GM12878 (cell line): ENCODE measurements around the gene GOLGA5. TPM values are rescaled to one million over a fixed set of nuclear protein-coding genes. Genes with fewer than 3 reads are reported as not detected.

ENCODE experiments used
- ASH2L ChIP-seq: fragments of 300-600, 200-600 bp; sonication (generic); IDR thresholded peaks from 2 replicates; pipeline ENCODE4 v1.6.1; 2017; ENCODE audit warnings: low read depth, mild to moderate bottlenecking, borderline replicate concordance
- CBX5 ChIP-seq: sonication (generic); IDR thresholded peaks from 2 replicates; pipeline ENCODE4 v1.6.1; 2016; ENCODE audit warnings: low read depth, moderate library complexity, mild to moderate bottlenecking, inconsistent platforms
- DPF2 ChIP-seq: fragments of 450-650 bp; IDR thresholded peaks from 2 replicates; pipeline ENCODE4 v1.6.1; 2017; ENCODE audit warnings: mild to moderate bottlenecking
- E2F4 ChIP-seq: IDR thresholded peaks from 2 replicates; pipeline ENCODE4 v1.6.1; 2012; ENCODE audit warnings: low read depth, low read length, improper control_type of control experiment
- ELK1 ChIP-seq: IDR thresholded peaks from 2 replicates; pipeline ENCODE4 v1.6.1; 2012; ENCODE audit warnings: low read depth, low read length, improper control_type of control experiment
- HCFC1 ChIP-seq: fragments of 150-350 bp; IDR thresholded peaks from 2 replicates; pipeline ENCODE4 v1.6.1; 2014; ENCODE audit warnings: low read length
- KLF5 ChIP-seq: fragments of 450-650 bp; IDR thresholded peaks from 2 replicates; pipeline ENCODE4 v1.6.1; 2014; ENCODE audit warnings: mild to moderate bottlenecking; ENCODE audit not compliant: partially characterized antibody
- MAX ChIP-seq: IDR thresholded peaks from 2 replicates; pipeline ENCODE4 v1.6.1; 2012; ENCODE audit warnings: low read depth, low read length, improper control_type of control experiment
- MEF2A ChIP-seq: IDR thresholded peaks from 2 replicates; pipeline ENCODE4 v1.6.1; 2011; ENCODE audit warnings: low read depth, mild to moderate bottlenecking, low read length, moderate library complexity; ENCODE audit not compliant: insufficient read depth
- NFIC ChIP-seq: IDR thresholded peaks from 2 replicates; pipeline ENCODE4 v1.6.1; 2012; ENCODE audit warnings: low read depth, mild to moderate bottlenecking, inconsistent platforms, low read length, moderate library complexity
- RB1 ChIP-seq: fragments of 450-650 bp; formaldehyde crosslinking; IDR thresholded peaks from 2 replicates; pipeline ENCODE4 v1.6.1; 2017; ENCODE audit warnings: mild to moderate bottlenecking, borderline replicate concordance
- RFX5 ChIP-seq: IDR thresholded peaks from 2 replicates; pipeline ENCODE4 v1.6.1; 2011; ENCODE audit warnings: low read depth, low read length, improper control_type of control experiment
- RUNX3 ChIP-seq: IDR thresholded peaks from 2 replicates; pipeline ENCODE4 v1.6.1; 2012; ENCODE audit warnings: low read length, inconsistent platforms
- SKIL ChIP-seq: fragments of 450-650 bp; IDR thresholded peaks from 2 replicates; pipeline ENCODE4 v1.6.1; 2017; ENCODE audit warnings: mild to moderate bottlenecking, low read depth, inconsistent platforms; ENCODE audit not compliant: poor library complexity, severe bottlenecking
- SMARCA5 ChIP-seq: fragments of 450-650 bp; IDR thresholded peaks from 2 replicates; pipeline ENCODE4 v1.6.1; 2017; ENCODE audit warnings: mild to moderate bottlenecking
- SP1 ChIP-seq: IDR thresholded peaks from one replicate; pipeline ENCODE4 v1.6.1; 2011; ENCODE audit warnings: low read depth, low read length
- STAT1 ChIP-seq: fragments of 450-650 bp; conservative IDR thresholded peaks from 2 replicates; pipeline ENCODE4 v1.6.1; 2014; ENCODE audit warnings: antibody characterized with exemption, mild to moderate bottlenecking
- ZBTB33 ChIP-seq: fragments of 450-650 bp; IDR thresholded peaks from 2 replicates; pipeline ENCODE4 v1.6.1; 2017; ENCODE audit warnings: mild to moderate bottlenecking
- ZNF274 ChIP-seq: IDR thresholded peaks from one replicate; pipeline ENCODE4 v1.8.0; 2011; ENCODE audit not compliant: insufficient read length, insufficient read depth
- ZNF687 ChIP-seq: fragments of 450-650 bp; IDR thresholded peaks from 2 replicates; pipeline ENCODE4 v1.6.1; 2017; ENCODE audit warnings: mild to moderate bottlenecking, moderate library complexity
- polyA plus RNA-seq, 11 experiments: library from polyadenylated mRNA; depleted of rRNA in 4 of 11; unstranded in 6 of 11; stranded (reverse) in 5 of 11; fragments of >200 nt; fragmentation: Nextera tagmentation in 4 of 11; fragmentation: Illumina TruSeq in 1 of 11; extraction: Ambion mirVana in 4 of 11; extraction: Trizol in 1 of 11; gene quantifications; 1 replicate in 1 of 11; 2 replicates in 10 of 11; pipeline versions ENCODE4 v1.2.1 to v1.2.3, GENCODE V29; 2011 to 2016; ENCODE audit warnings: inconsistent platforms in 2 of 11, missing spikeins in 2 of 11, low read depth in 1 of 11
- total RNA-seq, 4 experiments: library from RNA; depleted of rRNA in 3 of 4; stranded (reverse); fragments of >200 nt in 3 of 4; fragmentation: Illumina TruSeq in 1 of 4; extraction: Trizol in 1 of 4; gene quantifications; 2 replicates each; pipeline versions ENCODE4 v1.2.1 to v1.2.3, GENCODE V29; 2013 to 2021

GOLGA5 gene
- total and polyA plus RNA-seq, 10 of the 15 experiments (the other 5 are each of a cell fraction or from before 2014, with no cell fraction given) = 10.9 to 30.1 (median 19.7) TPM

- peak; percentile 82 for TF ChIP-seq ZNF687
- peak; percentile 31; the same call in 1 of the 2 replicates for TF ChIP-seq RUNX3
- peak; percentile 75; the same call in 1 of the 2 replicates for TF ChIP-seq HCFC1
- TF ChIP-seq ZBTB33 = no peak
- TF ChIP-seq DPF2 = 0 out of 2 replicates have a peak, but pooled peaks have one; percentile 34
- TF ChIP-seq ELK1 = peak; percentile 84; the same call in 1 of the 2 replicates
- TF ChIP-seq SMARCA5 = no peak
- no peak for TF ChIP-seq CBX5
- TF ChIP-seq NFIC = no peak
- no peak for TF ChIP-seq SKIL
- no peak for TF ChIP-seq E2F4
- no peak for TF ChIP-seq MEF2A
- TF ChIP-seq STAT1 = no peak
- TF ChIP-seq ZNF274 = no peak
- TF ChIP-seq MAX = peak; percentile 99
- no peak for TF ChIP-seq KLF5
- TF ChIP-seq RB1 = no peak
- no peak for TF ChIP-seq ASH2L
- peak; percentile 45 for TF ChIP-seq RFX5
- TF ChIP-seq SP1 = peak; percentile 76
Observed at GRCh38 chr14:92793709-92794546, at the start of gene GOLGA5 (continued).
